ENCODE results near the gene FANCG. TPM values are rescaled to one million over a fixed set of nuclear protein-coding genes. Genes with fewer than 3 reads are reported as not detected.

FANCG gene
- total and polyA plus RNA-seq, 2 of the 8 experiments (the other 6 are each of a cell fraction or from before 2014, with no cell fraction given), result 66.6 to 87.1 TPM

- peak within 1 kb of the TSS; percentile 90 to 99 (median 93) for H3K9ac ChIP-seq (replicated peaks in 1 of 4; ENCODE audit: extremely low read depth in 1 of 4, low read depth in 3 of 4, low read length in 3 of 4)
- H3K56ac ChIP-seq (replicated peaks; ENCODE audit: insufficient read length, low read depth, low read length), result peak within 1 kb of the TSS; percentile 78
- CTCF ChIA-PET (ENCODE audit: partially characterized antibody), result interaction anchor here (0.8 to 4.4 kb wide), 6 partner anchors 18 to 173 kb away, joined by 3 to 15 read pairs (median 4); partner anchors contain the start of gene PIGO
- H2BK20ac ChIP-seq (ENCODE audit: low read length), result no peak within 1 kb of the TSS
- peak within 1 kb of the TSS; percentile 73; the same call in 1 of the 2 replicates for H2AFZ ChIP-seq (ENCODE audit: low read length)
- no peak within 1 kb of the TSS for H3K14ac ChIP-seq (ENCODE audit: insufficient read length)
- peak within 1 kb of the TSS; percentile 93 for H3K27ac ChIP-seq (ENCODE audit: low read depth, low read length)
- POLR2A ChIA-PET (ENCODE audit: partially characterized antibody), result interaction anchor here (0.6 to 17.6 kb wide), 25 partner anchors 8 to 660 kb away, joined by 3 to 440 read pairs (median 7); partner anchors contain the start of genes ATOSB, CCDC107, CREB3 and DNAJB5
- H4K5ac ChIP-seq (ENCODE audit: insufficient read length, low read depth, low read length), result peak within 1 kb of the TSS; percentile 87
- peak within 1 kb of the TSS; percentile 85 to 86 for H3K4me2 ChIP-seq (ENCODE audit: insufficient read depth in 1 of 2, low read depth in 2 of 2, low read length in 2 of 2)
- H4K20me1 ChIP-seq (replicated peaks in 1 of 2; ENCODE audit: control insufficient read depth in 1 of 2, insufficient read depth in 2 of 2, low read length in 2 of 2), result peaks cover 12 to 26% of the 10 kb centered on the region in 2 experiments
- H2AK5ac ChIP-seq (ENCODE audit: low read depth, low read length), result peak within 1 kb of the TSS; percentile 95
- H3K4me1 ChIP-seq (replicated peaks in 1 of 4; ENCODE audit: control insufficient read depth in 3 of 4, insufficient read depth in 4 of 4, low read length in 3 of 4), result peaks cover 4 to 12% (median 7%) of the 10 kb centered on the region in 4 experiments
- H3K79me1 ChIP-seq (ENCODE audit: low read depth, low read length), result peaks cover 7% of the 10 kb centered on the region
- no peaks in the 10 kb centered on the region for H3K9me3 ChIP-seq (ENCODE audit: insufficient read depth in 2 of 2, low read depth in 1 of 2, low read length in 1 of 2)
- peak; percentile 99 for FAIRE-seq
- H3K27me3 ChIP-seq (replicated peaks in 1 of 4; ENCODE audit: control insufficient read depth in 3 of 4, extremely low read depth in 1 of 4, insufficient read depth in 3 of 4, low read length in 3 of 4), result no peaks in the 10 kb centered on the region
- H2BK12ac ChIP-seq (ENCODE audit: low read depth, low read length), result peak within 1 kb of the TSS; percentile 50; the same call in 1 of the 2 replicates
- H3K23ac ChIP-seq (ENCODE audit: insufficient read length), result no peak within 1 kb of the TSS
- H3K4me3 ChIP-seq (ENCODE audit: extremely low read depth in 1 of 4, insufficient read depth in 2 of 4, low read depth in 3 of 4, low read length in 4 of 4), result peak within 1 kb of the TSS; percentile 75 to 94 (median 87)
- no peak within 1 kb of the TSS for H2BK120ac ChIP-seq (replicated peaks; ENCODE audit: low read depth, low read length)
- H3K18ac ChIP-seq (ENCODE audit: extremely low read depth, low read length), result peak within 1 kb of the TSS; percentile 62; the same call in 1 of the 2 replicates
- peaks cover 35 to 50% of the 10 kb centered on the region in 2 experiments for H3K79me2 ChIP-seq (ENCODE audit: control insufficient read depth in 1 of 2, insufficient read depth in 2 of 2, low read length in 2 of 2)
- H4K8ac ChIP-seq (ENCODE audit: extremely low read depth, insufficient read depth, low read length), result peak within 1 kb of the TSS; percentile 98
- H4K91ac ChIP-seq (replicated peaks; ENCODE audit: insufficient read length, low read length), result peak within 1 kb of the TSS; percentile 19
- peak; percentile 95 to 100 for DNase-seq (ENCODE audit: low read depth in 1 of 2, low spot score in 2 of 2)
- peaks cover 3% of the 10 kb centered on the region; the same call in 1 of the 2 replicates for H3K23me2 ChIP-seq (ENCODE audit: low read depth, low read length)
- 4% methylated on average over 54 of the region's 54 CpGs; no CpG with 5 or more reads in 1 of the 2 experiments for WGBS, 2 experiments (ENCODE audit: extremely low coverage in 1 of 2, insufficient coverage in 1 of 2, insufficient read length in 1 of 2, insufficient replicate concordance in 2 of 2, low coverage in 1 of 2, low lambda C conversion rate in 2 of 2, missing lambda C conversion rate in 1 of 2)
- H2BK15ac ChIP-seq (ENCODE audit: low read length), result peak within 1 kb of the TSS; percentile 48
- peak within 1 kb of the TSS; percentile 87 for H2BK5ac ChIP-seq (ENCODE audit: low read depth, low read length)
- peak within 1 kb of the TSS; percentile 92 for H3K4ac ChIP-seq (replicated peaks; ENCODE audit: insufficient read length, low read depth, low read length)
- H3K36me3 ChIP-seq (ENCODE audit: control insufficient read depth in 2 of 4, insufficient read depth in 4 of 4, low read length in 3 of 4), result peaks cover 20 to 48% (median 41%) of the 10 kb centered on the region in 4 experiments
- TF ChIP-seq RFX5 (IDR thresholded peaks at IDR 0.05; ENCODE audit: borderline replicate concordance, low read depth, low read length), result peak; percentile 97
- no peak for TF ChIP-seq CBX5 (IDR thresholded peaks at IDR 0.05; ENCODE audit: low read depth, low read length)
- TF ChIP-seq POLR2A (IDR thresholded peaks at IDR 0.05; ENCODE audit: control extremely low read depth in 1 of 2, low read depth in 2 of 2, low read length in 2 of 2), result peak; percentile 94 to 98
- TF ChIP-seq ZNF274 (IDR thresholded peaks at IDR 0.05; ENCODE audit: borderline replicate concordance, extremely low read depth, low read length), result no peak
- peak; percentile 53; the same call in 1 of the 2 replicates for TF ChIP-seq MAFK (IDR thresholded peaks at IDR 0.05; ENCODE audit: low read depth, low read length)
- TF ChIP-seq TBP (IDR thresholded peaks at IDR 0.05; ENCODE audit: low read depth, low read length), result peak; percentile 79
- TF ChIP-seq KDM4A (IDR thresholded peaks at IDR 0.05; ENCODE audit: low read depth, low read length, severe bottlenecking), result peak; percentile 42
- TF ChIP-seq SP1 (IDR thresholded peaks at IDR 0.05; ENCODE audit: low read depth, low read length), result peak; percentile 99
- TF ChIP-seq, protein P1, sequence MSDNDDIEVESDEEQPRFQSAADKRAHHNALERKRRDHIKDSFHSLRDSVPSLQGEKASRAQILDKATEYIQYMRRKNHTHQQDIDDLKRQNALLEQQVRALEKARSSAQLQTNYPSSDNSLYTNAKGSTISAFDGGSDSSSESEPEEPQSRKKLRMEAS (IDR thresholded peaks at IDR 0.05), result peak; percentile 8; the same call in 1 of the 2 replicates
- TF ChIP-seq CEBPB (IDR thresholded peaks at IDR 0.05; ENCODE audit: low read depth, low read length), result no peak
- peak; percentile 94; the same call in 1 of the 2 replicates for TF ChIP-seq POLR2AphosphoS5 (IDR thresholded peaks at IDR 0.05; ENCODE audit: low read depth, low read length)
- TF ChIP-seq SUZ12 (IDR thresholded peaks at IDR 0.05; ENCODE audit: low read length), result no peak
Measured at GRCh38 chr9:35072461-35073278, 7.1 kb downstream of the FANCG start, which contains the start of gene VCP. VCP (minus strand) TSS chr9:35072625; CDS start chr9:35072353, 272 bp downstream.

Data from H1 (cell line).